ENCODE measurements around the gene PODNL1. TPM values are rescaled to one million over a fixed set of nuclear protein-coding genes. Genes with fewer than 3 reads are reported as not detected.

PODNL1 gene
- total RNA-seq, 1 experiment from 2014 or later = 1.1 TPM

- no peak for TF ChIP-seq CTCF (IDR thresholded peaks at IDR 0.05)
- TF ChIP-seq IRF1 (CRISPR knock-in tag; IDR thresholded peaks at IDR 0.05) = no peak
- TF ChIP-seq JUN (CRISPR knock-in tag; IDR thresholded peaks at IDR 0.05) = no peak
- TF ChIP-seq ZSCAN18 (CRISPR knock-in tag; IDR thresholded peaks at IDR 0.05) = no peak
Measured at GRCh38 chr19:13908674-13909073, 29.5 kb downstream of the PODNL1 start (continued).

- Mint-ChIP-seq H3K4me3 (peak overlapping the region; percentile 82), H3K27ac (peak overlapping the region; percentile 27), H3K36me3 (peaks cover 13% of the 10 kb centered on the region), H3K9me3 (no peaks in the 10 kb centered on the region), H3K4me1 (peaks cover 9% of the 10 kb centered on the region), H3K27me3 (ENCODE audit: low read depth) (peaks cover 20% of the 10 kb centered on the region)
- CTCF ChIA-PET = interaction anchor here (0.7 to 1.5 kb wide), 11 partner anchors 11 to 165 kb away, joined by 3 to 8 read pairs (median 4); partner anchors contain the start of genes DCAF15, IL27RA and MISP3
- no peak for DNase-seq (ENCODE audit: low spot score)
- POLR2A ChIA-PET = interaction anchor here (0.6 kb wide), 1 partner anchor 230 kb away, joined by 3 read pairs; no protein-coding TSS in a partner anchor
- no peak for ATAC-seq
- TF ChIP-seq TP53 (CRISPR knock-in tag; IDR thresholded peaks at IDR 0.05) (no peak), TEAD4 (CRISPR knock-in tag; IDR thresholded peaks at IDR 0.05) (no peak), RORB (CRISPR knock-in tag; IDR thresholded peaks at IDR 0.05) (no peak), MLX (CRISPR knock-in tag; IDR thresholded peaks at IDR 0.05) (no peak), FOXP4 (CRISPR knock-in tag; IDR thresholded peaks at IDR 0.05) (no peak), HMGA2 (CRISPR knock-in tag; IDR thresholded peaks at IDR 0.05) (no peak), CTCF (IDR thresholded peaks at IDR 0.05) (no peak), ATF1 (CRISPR knock-in tag; IDR thresholded peaks at IDR 0.05) (no peak), CREM (CRISPR knock-in tag; IDR thresholded peaks at IDR 0.05) (no peak), PRDM15 (CRISPR knock-in tag; IDR thresholded peaks at IDR 0.05) (no peak), CREB1 (CRISPR knock-in tag; IDR thresholded peaks at IDR 0.05) (no peak), ZSCAN18 (CRISPR knock-in tag; IDR thresholded peaks at IDR 0.05) (no peak), TEAD1 (CRISPR knock-in tag; IDR thresholded peaks at IDR 0.05) (no peak), NFATC4 (CRISPR knock-in tag; IDR thresholded peaks at IDR 0.05) (no peak), ZNF425 (CRISPR knock-in tag; conservative IDR thresholded peaks at IDR 0.05) (no peak)
Measured at GRCh38 chr19:13906910-13907309, 31.3 kb downstream of the PODNL1 start.
